ENCODE results near the gene ARHGAP28.

DNA sequence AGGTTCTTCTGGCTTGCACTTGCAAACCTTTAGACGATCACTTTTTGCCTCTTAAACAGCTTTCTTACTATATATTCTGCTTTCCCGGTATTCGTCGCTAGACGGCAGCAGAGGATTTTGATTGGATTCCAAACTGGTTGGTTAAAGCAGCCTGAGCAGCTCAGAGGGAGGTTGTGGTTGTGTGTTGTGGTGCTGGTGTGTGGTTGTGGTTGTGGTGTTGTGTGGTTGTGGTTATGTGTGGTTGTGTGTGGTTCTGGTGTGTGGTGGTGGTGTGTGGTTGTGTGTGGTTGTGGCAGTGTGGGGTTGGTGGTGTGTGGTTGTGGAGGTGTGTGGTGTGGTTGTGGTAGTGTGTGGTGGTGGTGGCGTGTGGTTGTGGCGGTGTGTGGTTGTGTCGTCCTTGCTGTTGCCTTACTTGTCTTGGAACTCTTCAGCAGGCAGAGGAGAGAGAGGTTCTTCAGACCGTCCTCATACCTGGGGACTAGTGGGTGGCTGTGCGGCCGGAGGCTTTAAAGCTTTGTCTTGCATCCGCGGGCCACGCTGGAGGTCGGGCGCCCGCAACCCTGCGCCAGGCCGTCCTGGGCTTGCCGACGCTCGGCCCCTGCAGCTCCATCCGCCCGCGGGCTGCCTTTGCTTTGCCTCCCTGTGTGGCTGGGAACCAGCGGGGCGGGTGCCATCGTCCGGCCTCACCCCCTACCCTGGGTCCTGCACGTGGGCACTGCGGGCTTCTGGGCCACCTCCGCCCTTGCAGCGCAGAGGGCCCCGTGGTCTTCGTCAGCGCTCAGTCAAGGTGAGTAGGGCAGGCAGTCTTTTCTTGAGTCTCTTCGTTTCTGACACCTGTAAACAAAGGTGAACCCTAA lies 190.8 kb downstream of the ARHGAP28 start:
- TF ChIP-seq, protein P1, sequence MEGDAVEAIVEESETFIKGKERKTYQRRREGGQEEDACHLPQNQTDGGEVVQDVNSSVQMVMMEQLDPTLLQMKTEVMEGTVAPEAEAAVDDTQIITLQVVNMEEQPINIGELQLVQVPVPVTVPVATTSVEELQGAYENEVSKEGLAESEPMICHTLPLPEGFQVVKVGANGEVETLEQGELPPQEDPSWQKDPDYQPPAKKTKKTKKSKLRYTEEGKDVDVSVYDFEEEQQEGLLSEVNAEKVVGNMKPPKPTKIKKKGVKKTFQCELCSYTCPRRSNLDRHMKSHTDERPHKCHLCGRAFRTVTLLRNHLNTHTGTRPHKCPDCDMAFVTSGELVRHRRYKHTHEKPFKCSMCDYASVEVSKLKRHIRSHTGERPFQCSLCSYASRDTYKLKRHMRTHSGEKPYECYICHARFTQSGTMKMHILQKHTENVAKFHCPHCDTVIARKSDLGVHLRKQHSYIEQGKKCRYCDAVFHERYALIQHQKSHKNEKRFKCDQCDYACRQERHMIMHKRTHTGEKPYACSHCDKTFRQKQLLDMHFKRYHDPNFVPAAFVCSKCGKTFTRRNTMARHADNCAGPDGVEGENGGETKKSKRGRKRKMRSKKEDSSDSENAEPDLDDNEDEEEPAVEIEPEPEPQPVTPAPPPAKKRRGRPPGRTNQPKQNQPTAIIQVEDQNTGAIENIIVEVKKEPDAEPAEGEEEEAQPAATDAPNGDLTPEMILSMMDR (IDR thresholded peaks at IDR 0.05; ENCODE audit: low read depth, low read length, poor library complexity, severe bottlenecking) = peak; percentile 43
- no peak for TF ChIP-seq EZH2phosphoT487 (IDR thresholded peaks at IDR 0.05; ENCODE audit: borderline replicate concordance, low read length)
